ENCODE measurements around the gene PLCH1. TPM values are rescaled to one million over a fixed set of nuclear protein-coding genes. Genes with fewer than 3 reads are reported as not detected.
A peak's percentile ranks its signal among the peaks of the same experiment; 100 is the strongest.

Gene PLCH1
- total and polyA plus RNA-seq, 2 of the 13 experiments (the other 11 are each of a cell fraction or from before 2014, with no cell fraction given) = 2.0 to 3.0 TPM

DNA sequence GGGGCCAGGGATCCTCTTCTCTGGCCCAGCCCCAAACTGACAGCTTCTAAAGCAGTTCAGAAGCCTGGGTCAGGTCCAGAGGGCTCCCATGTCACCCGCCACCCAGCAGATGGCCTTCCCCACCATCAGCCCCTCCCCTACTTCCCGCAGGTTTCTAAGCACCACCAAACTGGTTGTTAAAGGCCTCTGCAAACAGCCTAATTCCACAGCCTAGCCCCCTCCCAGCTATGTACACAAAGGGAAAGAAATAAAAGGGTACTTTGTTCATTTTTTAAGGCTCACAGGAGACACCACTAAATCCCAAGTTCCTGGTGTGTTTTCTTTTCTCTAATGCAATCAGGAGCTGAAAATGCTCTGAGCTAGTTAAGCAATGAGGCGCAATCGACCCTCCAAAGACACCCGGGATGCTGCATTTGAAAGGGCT lies 30.6 kb downstream of the PLCH1 start (continued):
- TF ChIP-seq, protein P1, sequence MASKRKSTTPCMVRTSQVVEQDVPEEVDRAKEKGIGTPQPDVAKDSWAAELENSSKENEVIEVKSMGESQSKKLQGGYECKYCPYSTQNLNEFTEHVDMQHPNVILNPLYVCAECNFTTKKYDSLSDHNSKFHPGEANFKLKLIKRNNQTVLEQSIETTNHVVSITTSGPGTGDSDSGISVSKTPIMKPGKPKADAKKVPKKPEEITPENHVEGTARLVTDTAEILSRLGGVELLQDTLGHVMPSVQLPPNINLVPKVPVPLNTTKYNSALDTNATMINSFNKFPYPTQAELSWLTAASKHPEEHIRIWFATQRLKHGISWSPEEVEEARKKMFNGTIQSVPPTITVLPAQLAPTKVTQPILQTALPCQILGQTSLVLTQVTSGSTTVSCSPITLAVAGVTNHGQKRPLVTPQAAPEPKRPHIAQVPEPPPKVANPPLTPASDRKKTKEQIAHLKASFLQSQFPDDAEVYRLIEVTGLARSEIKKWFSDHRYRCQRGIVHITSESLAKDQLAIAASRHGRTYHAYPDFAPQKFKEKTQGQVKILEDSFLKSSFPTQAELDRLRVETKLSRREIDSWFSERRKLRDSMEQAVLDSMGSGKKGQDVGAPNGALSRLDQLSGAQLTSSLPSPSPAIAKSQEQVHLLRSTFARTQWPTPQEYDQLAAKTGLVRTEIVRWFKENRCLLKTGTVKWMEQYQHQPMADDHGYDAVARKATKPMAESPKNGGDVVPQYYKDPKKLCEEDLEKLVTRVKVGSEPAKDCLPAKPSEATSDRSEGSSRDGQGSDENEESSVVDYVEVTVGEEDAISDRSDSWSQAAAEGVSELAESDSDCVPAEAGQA (IDR thresholded peaks at IDR 0.05; ENCODE audit: low read depth) = no peak
- TF ChIP-seq, protein P1 (CRISPR knock-in tag; IDR thresholded peaks at IDR 0.05; ENCODE audit: borderline replicate concordance) = no peak
- TF ChIP-seq FOXA1 (IDR thresholded peaks at IDR 0.05) (no peak), FOXA1 (CRISPR knock-in tag; IDR thresholded peaks at IDR 0.05) (peak; percentile 89), NBN (conservative IDR thresholded peaks at IDR 0.05) (no peak)

GRCh38 chr3:155712008-155712407 lies 32.9 kb downstream of the PLCH1 start:
- in situ Hi-C loops (cut with HindIII; ENCODE audit: extremely low pct_ligation_motif_present, low pct_unique_long_range_greater_than_20kb) = no loop called here
- Histone ChIP-seq H3K27ac (ENCODE audit: extremely low read length, insufficient read depth, low read length) (no peak overlapping the region), H2AFZ (ENCODE audit: low read length) (no peak overlapping the region), H4K20me1 (ENCODE audit: insufficient read depth, low read length) (no peaks in the 10 kb centered on the region), H3K36me3 (replicated peaks in 1 of 2; ENCODE audit: control insufficient read depth in 1 of 2, insufficient read depth in 2 of 2, low read length in 2 of 2) (no peaks in the 10 kb centered on the region), H3K9me3 (ENCODE audit: low read length) (no peaks in the 10 kb centered on the region), H3K4me1 (ENCODE audit: insufficient read depth, low read length) (peaks cover 40% of the 10 kb centered on the region), H3K9ac (ENCODE audit: insufficient read depth, low read depth, low read length) (no peak overlapping the region), H3K4me2 (ENCODE audit: low read depth, low read length) (no peak overlapping the region), H3K4me3 (replicated peaks in 1 of 3; ENCODE audit: insufficient read depth in 1 of 3, low read depth in 2 of 3, low read length in 3 of 3) (no peak overlapping the region), H3K79me2 (ENCODE audit: insufficient read depth, low read length) (no peaks in the 10 kb centered on the region), H3K27me3 (ENCODE audit: control insufficient read depth in 1 of 2, insufficient read depth in 2 of 2, low read length in 2 of 2) (no peaks in the 10 kb centered on the region)
- 100% methylated on average over 1 of the region's 1 CpG for WGBS (ENCODE audit: low lambda C conversion rate)
- POLR2A ChIA-PET = no interaction called here
- DNase-seq (ENCODE audit: low spot score) = no peak
- intact Hi-C loops (cut with micrococcal nuclease; ENCODE audit: unreplicated experiment) = loop anchor here (5.0 kb wide), 1 partner anchor 160 kb away; the partner anchor contains the start of gene GMPS
- no peak for ATAC-seq
- CTCF ChIA-PET (ENCODE audit: low intra/inter-chr PET ratio, low total read pairs) = interaction anchor here (0.6 kb wide), 1 partner anchor 31 kb away, joined by 3 read pairs; no protein-coding TSS in a partner anchor
- no TSS peak for BruUV-seq (replicated peaks)
- FAIRE-seq = no peak
- TF ChIP-seq KLF6 (CRISPR knock-in tag; IDR thresholded peaks at IDR 0.05) (no peak), YY1 (IDR thresholded peaks at IDR 0.05; ENCODE audit: insufficient read depth, insufficient replicate concordance, low read depth, low read length) (no peak), PAX8 (CRISPR knock-in tag; IDR thresholded peaks at IDR 0.05; ENCODE audit: borderline replicate concordance) (no peak), ZNF468 (CRISPR knock-in tag; IDR thresholded peaks at IDR 0.05) (no peak), NFAT5 (CRISPR knock-in tag; IDR thresholded peaks at IDR 0.05) (no peak), ZFX (CRISPR knock-in tag; IDR thresholded peaks at IDR 0.05; ENCODE audit: low read depth) (no peak), CAMTA2 (CRISPR knock-in tag; IDR thresholded peaks at IDR 0.05; ENCODE audit: borderline replicate concordance) (no peak), ZNF644 (CRISPR knock-in tag; IDR thresholded peaks at IDR 0.05; ENCODE audit: low read depth) (no peak), SRSF1 (optimal IDR thresholded peaks at IDR 0.05; ENCODE audit: low read depth, low read length) (no peak)

Measured in HepG2 (cell line).